Fibroblast of the aortic adventitia (primary cell): ENCODE measurements around the gene POP5. TPM values are rescaled to one million over a fixed set of nuclear protein-coding genes. Genes with fewer than 3 reads are reported as not detected.

Experiments used
- DNase-seq: peaks from one replicate; pipeline ENCODE4 v3.0.0-alpha.2; 2010; ENCODE audit warnings: low read depth
- H3K4me3 ChIP-seq: 2 replicates; pipeline ENCODE4 v1.5.1; 2011; ENCODE audit warnings: low read depth, mild to moderate bottlenecking, control low read depth, low read length, moderate library complexity
- total RNA-seq: library from RNA; depleted of rRNA; stranded (reverse); fragments of >200 nt; gene quantifications from 2 replicates; pipeline ENCODE4 v1.2.3, GENCODE V29; 2012; ENCODE audit warnings: low replicate concordance
- TF ChIP-seq, protein P1 (sequence below): IDR thresholded peaks from 2 replicates; pipeline ENCODE4 v1.5.1; 2011; ENCODE audit warnings: mild to moderate bottlenecking, low read length, control low read depth, inconsistent platforms; ENCODE audit not compliant: insufficient read depth

POP5 gene
- total RNA-seq, 1 donor: 31.3 TPM

DNA sequence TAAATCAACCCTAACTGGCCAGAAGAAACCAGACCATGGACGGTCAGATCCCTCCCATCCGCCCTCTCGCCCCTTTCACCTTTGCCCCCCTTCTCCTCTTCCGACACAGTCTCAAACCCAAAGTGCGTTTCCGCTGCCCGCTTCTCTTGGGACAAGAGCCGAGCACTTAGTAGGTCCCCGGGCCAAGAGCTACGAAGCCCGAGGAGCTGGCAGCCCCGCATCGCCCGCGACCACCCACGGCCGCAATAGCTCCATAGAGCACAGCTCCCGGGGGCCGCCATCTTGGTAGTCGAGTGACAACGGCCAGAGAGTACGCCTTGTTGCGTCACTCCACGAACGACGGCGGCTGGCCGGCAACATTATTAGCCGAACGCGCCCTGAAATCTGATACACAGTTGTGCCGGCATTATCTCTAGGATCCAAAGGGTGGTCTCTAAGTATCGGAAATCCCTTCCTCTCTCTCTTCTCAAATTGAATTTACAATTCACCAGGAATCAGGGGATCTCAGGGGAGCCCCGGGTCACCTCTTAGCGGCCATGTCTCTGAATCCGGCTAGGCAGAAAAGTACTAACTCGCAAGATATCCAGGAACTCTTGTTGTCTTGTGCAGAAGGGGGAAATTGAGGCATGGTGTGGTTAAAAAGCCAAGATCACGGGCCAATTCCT lies 52.2 kb downstream of the POP5 start, which contains the start of gene COQ5:
COQ5 (minus strand) TSS at position 298 of the 665 bp plus-strand sequence; CDS start at position 281, 17 bp downstream.
- TF ChIP-seq, protein P1, sequence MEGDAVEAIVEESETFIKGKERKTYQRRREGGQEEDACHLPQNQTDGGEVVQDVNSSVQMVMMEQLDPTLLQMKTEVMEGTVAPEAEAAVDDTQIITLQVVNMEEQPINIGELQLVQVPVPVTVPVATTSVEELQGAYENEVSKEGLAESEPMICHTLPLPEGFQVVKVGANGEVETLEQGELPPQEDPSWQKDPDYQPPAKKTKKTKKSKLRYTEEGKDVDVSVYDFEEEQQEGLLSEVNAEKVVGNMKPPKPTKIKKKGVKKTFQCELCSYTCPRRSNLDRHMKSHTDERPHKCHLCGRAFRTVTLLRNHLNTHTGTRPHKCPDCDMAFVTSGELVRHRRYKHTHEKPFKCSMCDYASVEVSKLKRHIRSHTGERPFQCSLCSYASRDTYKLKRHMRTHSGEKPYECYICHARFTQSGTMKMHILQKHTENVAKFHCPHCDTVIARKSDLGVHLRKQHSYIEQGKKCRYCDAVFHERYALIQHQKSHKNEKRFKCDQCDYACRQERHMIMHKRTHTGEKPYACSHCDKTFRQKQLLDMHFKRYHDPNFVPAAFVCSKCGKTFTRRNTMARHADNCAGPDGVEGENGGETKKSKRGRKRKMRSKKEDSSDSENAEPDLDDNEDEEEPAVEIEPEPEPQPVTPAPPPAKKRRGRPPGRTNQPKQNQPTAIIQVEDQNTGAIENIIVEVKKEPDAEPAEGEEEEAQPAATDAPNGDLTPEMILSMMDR: no peak
- peak; percentile 85 for DNase-seq
- H3K4me3 ChIP-seq: peak within 1 kb of the TSS; percentile 90

Other genes with a start within 250 kb of the POP5 start
- not detected in 2 replicates for gene MSI1, start 212.2 kb downstream of the POP5 start, total RNA-seq
- 138 and 366 TPM in 2 replicates for gene COX6A1, start 143.3 kb downstream of the POP5 start, total RNA-seq
- gene TRIAP1, start 135.0 kb downstream of the POP5 start, total RNA-seq: 30.0 and 39.0 TPM in 2 replicates
- gene GATC, start 135.0 kb downstream of the POP5 start, total RNA-seq: 16.1 and 20.5 TPM in 2 replicates
- 87.3 and 104 TPM in 2 replicates for gene SRSF9, start 111.7 kb downstream of the POP5 start, total RNA-seq
- 93.5 and 453 TPM in 2 replicates for gene DYNLL1, start 85.3 kb downstream of the POP5 start, total RNA-seq
- gene COQ5, start 52.2 kb downstream of the POP5 start, total RNA-seq: 26.1 and 29.6 TPM in 2 replicates
- 96.7 and 125 TPM in 2 replicates for gene RNF10, start 47.0 kb downstream of the POP5 start, total RNA-seq
- gene CABP1, start 59.2 kb upstream of the POP5 start, total RNA-seq: 0.54 TPM in 1 of 2 replicates, not detected in the other
- gene MLEC, start 105.7 kb upstream of the POP5 start, total RNA-seq: 77.1 and 135 TPM in 2 replicates
- gene UNC119B, start 129.1 kb upstream of the POP5 start, total RNA-seq: 18.2 and 19.8 TPM in 2 replicates
- 7.5 and 7.8 TPM in 2 replicates for gene ACADS, start 144.4 kb upstream of the POP5 start, total RNA-seq